ENCODE measurements around the gene FPGS.

GRCh38 chr9:127826253-127826913, 23.7 kb downstream of the FPGS start:
- TF ChIP-seq POLR2AphosphoS5 (IDR thresholded peaks at IDR 0.05) = no peak
- TF ChIP-seq, protein P1, sequence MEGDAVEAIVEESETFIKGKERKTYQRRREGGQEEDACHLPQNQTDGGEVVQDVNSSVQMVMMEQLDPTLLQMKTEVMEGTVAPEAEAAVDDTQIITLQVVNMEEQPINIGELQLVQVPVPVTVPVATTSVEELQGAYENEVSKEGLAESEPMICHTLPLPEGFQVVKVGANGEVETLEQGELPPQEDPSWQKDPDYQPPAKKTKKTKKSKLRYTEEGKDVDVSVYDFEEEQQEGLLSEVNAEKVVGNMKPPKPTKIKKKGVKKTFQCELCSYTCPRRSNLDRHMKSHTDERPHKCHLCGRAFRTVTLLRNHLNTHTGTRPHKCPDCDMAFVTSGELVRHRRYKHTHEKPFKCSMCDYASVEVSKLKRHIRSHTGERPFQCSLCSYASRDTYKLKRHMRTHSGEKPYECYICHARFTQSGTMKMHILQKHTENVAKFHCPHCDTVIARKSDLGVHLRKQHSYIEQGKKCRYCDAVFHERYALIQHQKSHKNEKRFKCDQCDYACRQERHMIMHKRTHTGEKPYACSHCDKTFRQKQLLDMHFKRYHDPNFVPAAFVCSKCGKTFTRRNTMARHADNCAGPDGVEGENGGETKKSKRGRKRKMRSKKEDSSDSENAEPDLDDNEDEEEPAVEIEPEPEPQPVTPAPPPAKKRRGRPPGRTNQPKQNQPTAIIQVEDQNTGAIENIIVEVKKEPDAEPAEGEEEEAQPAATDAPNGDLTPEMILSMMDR (IDR thresholded peaks at IDR 0.05) = no peak
